ENCODE results near the gene FTCD. TPM values are rescaled to one million over a fixed set of nuclear protein-coding genes. Genes with fewer than 3 reads are reported as not detected.

FTCD gene
- not detected in 5 replicates for total RNA-seq (2022; extraction: Qiagen RNA extraction)

GRCh38 chr21:46155514-46156377 lies at the start of gene FTCD:
FTCD (minus strand) TSS chr21:46155579; CDS start chr21:46155523, 56 bp downstream.

GRCh38 chr21:46183910-46184624 lies 28.7 kb upstream of the FTCD start, which contains the start of gene SPATC1L:
SPATC1L (minus strand) TSS chr21:46184459; CDS start chr21:46182816, 1,643 bp downstream.

GRCh38 chr21:46097336-46098293 lies 57.8 kb downstream of the FTCD start, which contains the start of gene COL6A2:
COL6A2 (plus strand) TSS chr21:46098112.

Other genes starting within 250 kb of the FTCD start
- gene COL6A1, start 173.8 kb downstream of the FTCD start, total RNA-seq (2022; extraction: Qiagen RNA extraction), result 15.8 to 22.9 TPM (median 20.3 TPM) in 5 replicates
- 15.4 to 17.5 TPM (median 17.0 TPM) in 5 replicates for gene COL6A2, start 57.5 kb downstream of the FTCD start, total RNA-seq (2022; extraction: Qiagen RNA extraction)
- 0.15 to 0.42 TPM (median 0.27 TPM) in 5 replicates for gene SPATC1L, start 28.9 kb upstream of the FTCD start, total RNA-seq (2022; extraction: Qiagen RNA extraction)
- 11.3 to 15.7 TPM (median 15.0 TPM) in 5 replicates for gene LSS, start 73.2 kb upstream of the FTCD start, total RNA-seq (2022; extraction: Qiagen RNA extraction)
- gene MCM3AP, start 130.0 kb upstream of the FTCD start, total RNA-seq (2022; extraction: Qiagen RNA extraction), result 29.5 to 44.7 TPM (median 34.9 TPM) in 5 replicates
- 23.5 to 30.8 TPM (median 26.6 TPM) in 5 replicates for gene YBEY, start 130.8 kb upstream of the FTCD start, total RNA-seq (2022; extraction: Qiagen RNA extraction)
- gene C21orf58, start 168.3 kb upstream of the FTCD start, total RNA-seq (2022; extraction: Qiagen RNA extraction), result 2.6 to 5.7 TPM (median 4.7 TPM) in 5 replicates
- gene PCNT, start 168.6 kb upstream of the FTCD start, total RNA-seq (2022; extraction: Qiagen RNA extraction), result 12.3 to 16.7 TPM (median 15.3 TPM) in 5 replicates

All from A549 treated with Mapracorat at 1 μM for 4 hours (cell line).